ENCODE results near the gene ZFAND3.

DNA sequence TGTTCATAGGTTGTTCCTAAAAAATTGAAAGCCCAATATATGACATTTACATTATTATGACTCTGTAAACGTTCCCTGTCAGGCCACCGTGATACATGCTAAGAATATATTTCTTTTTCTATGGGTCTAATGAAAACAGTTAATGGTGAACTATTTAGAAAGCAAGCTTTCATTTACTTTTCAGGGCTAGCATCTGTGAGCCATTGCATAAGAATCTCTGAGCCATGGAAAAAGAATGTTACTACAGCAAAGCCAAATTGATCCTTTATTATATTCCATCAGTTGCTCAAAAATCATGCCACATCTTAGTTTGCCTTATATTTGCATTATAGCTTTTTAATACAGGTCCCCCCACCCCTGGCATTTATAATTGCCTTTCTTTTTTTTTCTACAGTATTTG is 275.5 kb downstream of the ZFAND3 start:
- TF ChIP-seq, protein P1, sequence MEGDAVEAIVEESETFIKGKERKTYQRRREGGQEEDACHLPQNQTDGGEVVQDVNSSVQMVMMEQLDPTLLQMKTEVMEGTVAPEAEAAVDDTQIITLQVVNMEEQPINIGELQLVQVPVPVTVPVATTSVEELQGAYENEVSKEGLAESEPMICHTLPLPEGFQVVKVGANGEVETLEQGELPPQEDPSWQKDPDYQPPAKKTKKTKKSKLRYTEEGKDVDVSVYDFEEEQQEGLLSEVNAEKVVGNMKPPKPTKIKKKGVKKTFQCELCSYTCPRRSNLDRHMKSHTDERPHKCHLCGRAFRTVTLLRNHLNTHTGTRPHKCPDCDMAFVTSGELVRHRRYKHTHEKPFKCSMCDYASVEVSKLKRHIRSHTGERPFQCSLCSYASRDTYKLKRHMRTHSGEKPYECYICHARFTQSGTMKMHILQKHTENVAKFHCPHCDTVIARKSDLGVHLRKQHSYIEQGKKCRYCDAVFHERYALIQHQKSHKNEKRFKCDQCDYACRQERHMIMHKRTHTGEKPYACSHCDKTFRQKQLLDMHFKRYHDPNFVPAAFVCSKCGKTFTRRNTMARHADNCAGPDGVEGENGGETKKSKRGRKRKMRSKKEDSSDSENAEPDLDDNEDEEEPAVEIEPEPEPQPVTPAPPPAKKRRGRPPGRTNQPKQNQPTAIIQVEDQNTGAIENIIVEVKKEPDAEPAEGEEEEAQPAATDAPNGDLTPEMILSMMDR (IDR thresholded peaks at IDR 0.05), result no peak
- TF ChIP-seq POLR2A (IDR thresholded peaks at IDR 0.05), result no peak
